ENCODE measurements around the gene ATXN3L. TPM values are rescaled to one million over a fixed set of nuclear protein-coding genes. Genes with fewer than 3 reads are reported as not detected.
"Not testable (repeated sequence)": the region's sequence is repeated elsewhere in the genome, so short reads cannot be mapped to it uniquely, and the experiment has no call there.

The ATXN3L gene
- total RNA-seq, 1 donor from 2014 or later, result not detected

DNA sequence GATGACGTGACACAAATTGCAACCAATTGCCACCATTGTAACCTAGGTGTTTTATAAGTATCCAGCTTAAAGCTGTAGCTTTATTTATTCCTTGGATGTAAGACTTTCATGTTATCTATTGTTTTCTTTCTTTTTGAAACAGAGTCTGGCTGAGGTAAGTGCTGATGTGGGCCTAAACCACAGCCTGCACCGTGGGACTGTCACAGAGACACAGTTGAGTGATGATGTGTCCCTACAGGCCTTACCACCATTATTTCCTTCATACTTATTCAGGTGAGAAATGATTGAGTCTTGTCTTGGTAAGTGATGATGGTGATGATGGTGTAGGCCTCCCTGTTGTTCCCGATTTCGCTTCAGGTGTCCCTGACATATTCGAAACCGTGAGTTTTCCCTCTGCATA, 8.3 kb downstream of the ATXN3L start:
- H3K36me3 Mint-ChIP-seq (ENCODE audit: insufficient read depth), result no peaks in the 10 kb centered on the region
- H3K4me1 Mint-ChIP-seq (ENCODE audit: low read depth), result no peaks in the 10 kb centered on the region
- H3K27ac Mint-ChIP-seq, result no peak overlapping the region
- H3K4me3 Mint-ChIP-seq (ENCODE audit: low read depth), result no peak overlapping the region
- peaks cover 24% of the 10 kb centered on the region for H3K9me3 Mint-ChIP-seq (ENCODE audit: low read depth)
- no peak for DNase-seq (ENCODE audit: low spot score, unreplicated experiment)
- no peaks in the 10 kb centered on the region for H3K27me3 Mint-ChIP-seq
- TF ChIP-seq CTCF (IDR thresholded peaks at IDR 0.05; ENCODE audit: unreplicated experiment), result no peak

DNA sequence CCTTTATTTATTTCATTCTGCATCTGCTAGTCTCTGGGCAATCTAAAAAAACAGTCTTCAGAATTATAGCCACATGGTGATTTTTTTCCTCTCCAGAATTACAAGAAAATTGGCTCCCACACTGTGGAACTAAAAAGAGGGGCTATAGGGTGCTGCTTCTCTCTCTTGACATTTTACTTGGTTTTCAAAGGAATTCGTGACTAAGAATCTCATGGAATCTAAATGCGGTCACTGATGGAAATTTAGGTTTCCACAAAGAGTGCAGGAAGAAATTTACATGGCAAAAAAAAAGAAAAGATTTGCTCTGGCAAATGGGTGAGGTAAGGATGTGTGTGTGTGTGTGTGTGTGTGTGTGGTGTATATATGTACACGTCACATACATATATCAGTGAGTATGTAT, 10.2 kb downstream of the ATXN3L start:
- DNase-seq (ENCODE audit: low spot score, unreplicated experiment), result no peak
- H3K4me1 Mint-ChIP-seq (ENCODE audit: low read depth), result no peaks in the 10 kb centered on the region
- TF ChIP-seq CTCF (IDR thresholded peaks at IDR 0.05; ENCODE audit: unreplicated experiment), result no peak
- H3K27ac Mint-ChIP-seq, result no peak overlapping the region
- H3K4me3 Mint-ChIP-seq (ENCODE audit: low read depth), result no peak overlapping the region
- peaks cover 18% of the 10 kb centered on the region for H3K9me3 Mint-ChIP-seq (ENCODE audit: low read depth)
- no peaks in the 10 kb centered on the region for H3K36me3 Mint-ChIP-seq (ENCODE audit: insufficient read depth)
- H3K27me3 Mint-ChIP-seq, result no peaks in the 10 kb centered on the region

DNA sequence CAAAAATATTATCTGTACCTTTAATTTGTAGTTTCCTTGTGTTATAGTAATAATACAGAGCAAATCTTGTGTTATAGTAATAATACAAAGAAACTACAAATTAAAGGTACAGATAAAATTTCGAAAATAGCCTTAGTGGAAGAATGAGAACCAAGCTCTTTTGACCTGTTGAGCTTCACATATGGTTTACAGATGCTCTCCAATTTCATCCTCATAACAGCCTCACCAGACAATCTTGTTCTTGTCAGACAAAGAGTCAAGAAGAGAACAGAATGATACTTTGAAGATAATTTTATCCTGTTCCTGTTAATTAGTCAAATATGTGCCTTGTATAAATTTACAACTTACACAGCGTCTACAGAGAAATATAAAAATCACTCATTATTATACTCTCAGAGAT, 12.8 kb downstream of the ATXN3L start:
- no peak overlapping the region for H3K4me3 Mint-ChIP-seq (ENCODE audit: low read depth)
- H3K27me3 Mint-ChIP-seq, result no peaks in the 10 kb centered on the region
- peaks cover 24% of the 10 kb centered on the region for H3K9me3 Mint-ChIP-seq (ENCODE audit: low read depth)
- H3K4me1 Mint-ChIP-seq (ENCODE audit: low read depth), result no peaks in the 10 kb centered on the region
- no peak for DNase-seq (ENCODE audit: low spot score, unreplicated experiment)
- TF ChIP-seq CTCF (IDR thresholded peaks at IDR 0.05; ENCODE audit: unreplicated experiment), result no peak
- H3K27ac Mint-ChIP-seq, result no peak overlapping the region
- H3K36me3 Mint-ChIP-seq (ENCODE audit: insufficient read depth), result no peaks in the 10 kb centered on the region

DNA sequence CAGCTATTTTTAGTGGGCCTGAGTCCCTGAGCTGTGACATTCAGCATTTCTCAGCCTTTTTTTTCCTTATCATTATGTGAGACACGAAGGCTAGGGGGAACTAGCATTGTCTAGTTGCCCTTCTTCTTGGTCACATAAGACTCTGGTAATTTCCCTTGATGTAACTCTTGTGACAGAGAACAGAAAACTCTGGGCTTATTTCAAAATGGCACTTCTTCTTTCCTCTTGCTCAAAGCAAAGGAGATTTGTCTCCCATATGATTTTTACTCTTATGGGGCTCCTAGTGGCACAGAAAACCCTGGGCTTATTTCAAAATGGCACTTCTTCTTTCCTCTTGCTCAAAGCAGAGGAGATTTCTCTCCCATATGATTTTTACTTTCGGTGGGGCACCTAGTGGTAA, 14.7 kb downstream of the ATXN3L start:
- no peaks in the 10 kb centered on the region for H3K27me3 Mint-ChIP-seq
- DNase-seq (ENCODE audit: low spot score, unreplicated experiment), result no peak
- H3K4me3 Mint-ChIP-seq (ENCODE audit: low read depth), result no peak overlapping the region

GRCh38 chrX:13304052-13304451, 15.8 kb downstream of the ATXN3L start:
- no peaks in the 10 kb centered on the region for H3K4me1 Mint-ChIP-seq (ENCODE audit: low read depth)
- no peak for TF ChIP-seq CTCF (IDR thresholded peaks at IDR 0.05; ENCODE audit: unreplicated experiment)
- no peaks in the 10 kb centered on the region for H3K27me3 Mint-ChIP-seq
- no peaks in the 10 kb centered on the region for H3K36me3 Mint-ChIP-seq (ENCODE audit: insufficient read depth)
- DNase-seq (ENCODE audit: low spot score, unreplicated experiment), result no peak
- H3K9me3 Mint-ChIP-seq (ENCODE audit: low read depth), result peaks cover 16% of the 10 kb centered on the region
- H3K4me3 Mint-ChIP-seq (ENCODE audit: low read depth), result no peak overlapping the region
- H3K27ac Mint-ChIP-seq, result no peak overlapping the region

More for the DNA sequence above, 14.7 kb downstream of the ATXN3L start:
- H3K36me3 Mint-ChIP-seq (ENCODE audit: insufficient read depth), result no peaks in the 10 kb centered on the region
- H3K4me1 Mint-ChIP-seq (ENCODE audit: low read depth), result no peaks in the 10 kb centered on the region
- no peak for TF ChIP-seq CTCF (IDR thresholded peaks at IDR 0.05; ENCODE audit: unreplicated experiment)
- no peak overlapping the region for H3K27ac Mint-ChIP-seq
- peaks cover 16% of the 10 kb centered on the region for H3K9me3 Mint-ChIP-seq (ENCODE audit: low read depth)

DNA sequence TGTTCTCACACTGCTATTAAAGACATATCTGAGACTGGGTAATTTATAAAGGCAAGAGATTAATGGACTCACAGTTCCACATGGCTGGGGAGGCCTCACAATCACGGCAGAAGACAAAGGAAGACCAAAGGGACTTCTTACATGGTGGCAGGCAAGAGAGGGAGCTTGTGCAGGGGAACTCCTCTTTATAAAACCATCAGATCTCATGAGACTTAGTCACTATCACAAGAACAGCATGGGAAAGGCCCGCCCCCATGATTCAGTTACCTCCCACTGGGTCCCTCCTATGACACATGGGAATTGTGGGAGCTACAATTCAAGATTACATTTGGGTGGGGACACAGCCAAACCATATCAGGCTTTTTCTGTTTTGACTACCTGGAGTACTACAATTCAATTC, 16.6 kb downstream of the ATXN3L start:
- H3K4me3 Mint-ChIP-seq (ENCODE audit: low read depth); H3K4me1 Mint-ChIP-seq (ENCODE audit: low read depth); H3K27ac Mint-ChIP-seq; H3K27me3 Mint-ChIP-seq; DNase-seq (ENCODE audit: low spot score, unreplicated experiment); H3K36me3 Mint-ChIP-seq (ENCODE audit: insufficient read depth): not testable (repeated sequence)
- peaks cover 16% of the 10 kb centered on the region for H3K9me3 Mint-ChIP-seq (ENCODE audit: low read depth)
